Activated CD8-positive, alpha-beta memory T cell treated with anti-CD3 and anti-CD28 coated beads for 48 hours (primary cell): ENCODE data around the gene PDZRN3.

Experiments
- DNase-seq, 3 experiments: peaks; one replicate each; pipeline ENCODE4 v3.0.0-alpha.2; 2020; ENCODE audit warnings: low read depth in 2 of 3, low spot score in 2 of 3

PDZRN3 gene

GRCh38 chr3:73351423-73352071 is 273.2 kb downstream of the PDZRN3 start:
- DNase-seq = no peak

- DNase-seq = no peak
These were observed 273.7 kb downstream of the PDZRN3 start for GRCh38 chr3:73350996-73351395.

GRCh38 chr3:73349657-73350056 is 275.1 kb downstream of the PDZRN3 start:
- DNase-seq = no peak

- DNase-seq = no peak
These were observed 282.7 kb downstream of the PDZRN3 start for GRCh38 chr3:73342077-73342476.

DNA sequence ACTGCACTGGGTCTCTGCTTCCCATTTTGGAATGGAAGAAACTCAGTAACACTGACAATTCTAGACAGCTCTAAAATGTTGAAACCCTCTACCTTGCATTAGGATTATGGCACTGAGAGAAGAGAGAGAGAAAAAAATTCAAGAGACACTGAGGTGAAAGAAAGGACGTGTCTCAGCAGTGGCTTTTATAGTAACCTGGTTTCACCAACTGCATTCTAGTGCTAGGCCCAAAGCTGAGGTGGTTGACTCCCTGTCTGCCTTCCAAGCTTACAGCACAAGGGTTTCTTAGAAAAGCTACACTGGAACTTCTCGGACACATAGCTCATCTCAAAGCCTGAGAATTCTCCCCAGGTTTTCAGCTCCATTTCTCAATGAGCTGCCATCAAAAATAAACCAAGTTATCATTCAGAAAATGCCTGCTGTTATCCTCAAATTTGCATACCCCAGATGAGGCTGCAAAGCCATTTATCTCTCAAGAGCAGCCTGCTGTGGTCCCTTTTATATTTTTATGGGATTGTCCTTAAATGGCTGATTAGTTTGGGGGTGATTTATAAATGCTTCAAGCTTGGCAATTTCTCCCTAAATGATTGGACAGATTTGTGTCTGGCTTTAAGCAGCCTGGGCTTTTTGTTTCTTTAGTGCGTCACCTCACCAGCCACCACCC is 283.3 kb downstream of the PDZRN3 start:
- DNase-seq = no peak

GRCh38 chr3:73332558-73332957 is 292.2 kb downstream of the PDZRN3 start:
- no peak for DNase-seq
